GM03348 (cell line): ENCODE measurements around the gene SLC2A10.

Source experiments
- DNase-seq: peaks from one replicate; pipeline ENCODE4 v3.0.0; 2012; ENCODE audit warnings: low spot score

Gene SLC2A10

DNA sequence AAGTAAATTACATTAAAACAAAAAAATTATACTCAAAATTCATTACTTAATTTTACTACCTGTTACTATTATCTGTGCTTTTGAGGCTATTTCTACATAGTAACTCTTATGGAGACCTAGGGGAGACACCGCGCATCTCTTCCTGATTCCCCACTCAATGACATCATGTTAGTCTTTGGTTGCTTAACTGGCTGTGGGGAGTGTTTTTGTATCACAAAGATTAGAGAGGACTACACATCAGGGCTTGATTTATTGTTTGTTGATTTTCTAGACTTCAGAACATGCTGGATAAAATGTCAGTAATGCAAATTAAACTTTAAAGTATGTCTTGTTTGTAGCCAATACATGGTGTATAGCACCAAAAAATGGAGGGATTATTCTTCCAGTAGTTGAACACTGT is 26.0 kb downstream of the SLC2A10 start:
- no peak for DNase-seq

DNA sequence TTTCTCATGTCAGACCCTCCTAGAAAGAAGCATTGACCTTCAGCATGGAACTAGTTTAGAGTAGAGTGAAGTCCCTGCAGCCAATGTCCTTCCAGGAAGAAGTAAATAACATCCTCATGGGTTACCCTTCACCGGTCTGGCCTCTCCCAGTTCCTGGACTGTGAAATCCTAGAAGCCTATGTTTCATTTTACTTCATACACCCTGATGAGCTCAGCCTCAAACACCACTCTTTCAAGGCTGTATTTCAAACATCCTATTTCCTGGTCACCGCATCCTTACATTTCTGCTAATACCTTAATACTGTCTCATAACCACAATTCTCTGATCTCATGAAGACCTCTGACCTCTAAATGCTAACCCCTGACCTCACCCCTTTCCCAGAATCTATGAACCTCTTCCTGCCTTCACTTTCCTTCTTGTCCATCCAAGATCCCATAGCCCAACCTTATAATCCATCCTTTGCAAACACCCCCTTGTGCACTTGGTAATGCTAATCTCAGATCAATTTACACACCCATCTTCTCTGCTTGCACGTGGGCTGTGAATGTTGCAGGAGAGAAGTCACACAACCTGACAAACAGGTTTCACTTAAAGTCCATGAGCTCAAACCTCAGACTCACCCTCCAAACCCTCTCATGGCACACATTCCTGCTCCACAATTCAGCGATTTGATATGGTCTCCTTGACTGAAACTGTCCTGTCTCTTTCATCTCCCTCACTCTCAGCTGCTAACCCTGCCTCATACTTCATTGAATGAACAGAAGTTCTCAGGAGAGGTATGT is 30.2 kb downstream of the SLC2A10 start:
- DNase-seq = no peak

DNA sequence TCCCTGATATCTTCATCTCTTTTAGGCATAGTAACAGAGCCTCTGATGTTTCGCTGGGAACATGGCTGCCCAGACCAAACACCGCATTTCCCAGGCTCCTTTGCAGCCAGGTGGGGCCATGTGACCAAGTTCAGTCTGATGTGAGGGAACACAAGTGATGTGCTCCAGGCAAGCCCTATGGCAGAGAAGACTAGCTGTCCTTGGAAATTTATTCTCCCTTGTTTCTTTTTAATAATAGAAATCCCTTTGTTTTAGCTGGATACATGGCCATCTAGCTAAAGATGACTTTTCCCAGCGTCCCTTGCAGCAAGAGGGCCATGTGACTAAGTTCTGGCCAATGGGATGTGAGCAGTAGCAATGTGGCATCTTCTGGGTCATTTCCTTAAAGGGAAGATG is 30.8 kb downstream of the SLC2A10 start:
- DNase-seq = no peak

DNA sequence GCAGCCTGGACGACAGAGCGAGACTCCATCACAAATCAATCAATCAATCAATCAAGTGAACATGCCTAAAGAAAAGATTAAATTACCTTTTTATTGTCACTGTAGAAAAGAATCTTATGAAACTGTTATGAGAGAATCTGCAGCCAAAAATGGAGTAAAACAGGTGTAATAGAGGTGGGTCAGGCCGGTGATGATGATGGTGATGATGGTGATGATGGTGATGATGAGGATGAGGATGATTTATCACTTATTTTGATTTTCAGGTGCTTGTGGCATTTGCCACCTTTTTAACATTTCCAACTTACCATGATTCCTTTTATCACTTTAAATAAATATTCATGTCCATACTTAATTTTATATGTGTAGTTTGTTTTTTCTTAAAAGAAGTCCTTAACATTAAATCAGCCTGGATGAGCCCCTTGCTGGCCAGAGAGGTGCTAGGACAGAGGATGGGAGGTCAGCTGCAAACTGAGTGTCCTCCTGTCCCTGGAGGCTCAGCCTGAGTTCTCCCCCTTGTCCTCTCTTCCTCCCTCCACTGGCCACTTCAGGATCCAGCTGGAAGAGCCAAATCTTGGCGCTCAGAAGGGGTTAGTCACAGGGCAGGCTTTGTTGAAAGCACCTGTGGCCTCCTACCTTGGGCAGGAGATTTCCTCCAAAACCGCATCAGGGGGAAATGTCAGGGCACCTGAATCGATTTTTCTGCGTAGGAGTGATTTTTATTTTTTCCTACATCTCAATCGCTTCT is 32.6 kb downstream of the SLC2A10 start:
- no peak for DNase-seq

DNA sequence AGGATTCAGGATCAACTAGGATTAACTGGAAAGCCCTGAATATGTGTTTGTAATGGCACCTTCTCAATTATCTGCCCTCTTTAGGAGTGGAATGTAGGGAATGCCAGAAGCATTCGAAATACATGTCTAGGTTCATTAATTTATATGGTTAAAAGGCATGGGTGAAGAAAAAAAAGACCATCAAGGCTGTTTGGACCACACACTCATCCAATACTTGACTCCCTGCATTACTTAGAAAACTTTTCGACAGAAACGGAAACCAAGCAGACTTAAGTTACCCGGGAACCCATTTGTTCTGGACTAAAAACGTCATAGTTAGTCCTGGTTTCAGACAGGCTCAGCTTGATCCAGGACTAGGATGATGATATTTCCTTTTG is 33.2 kb downstream of the SLC2A10 start:
- DNase-seq = no peak

DNA sequence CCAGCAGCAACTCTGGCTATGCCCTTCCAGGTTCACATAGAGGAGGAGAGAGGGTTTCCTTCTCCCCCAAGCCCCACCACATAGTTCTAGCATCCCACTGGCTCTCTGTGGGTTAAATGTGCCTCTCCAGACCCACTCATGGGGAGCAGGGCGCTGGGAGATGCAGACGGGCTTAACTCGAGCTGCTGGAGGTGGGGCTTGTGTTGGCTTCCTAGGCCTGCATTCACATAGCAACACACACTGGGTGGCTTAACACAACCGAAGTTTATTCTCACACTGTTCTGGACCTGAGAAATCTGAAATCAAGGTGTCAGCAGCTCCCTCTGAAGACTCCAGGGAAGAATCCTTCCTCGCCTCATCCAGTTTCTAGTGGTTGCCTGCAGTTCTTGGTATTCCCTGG is 33.6 kb downstream of the SLC2A10 start:
- DNase-seq = no peak

DNA sequence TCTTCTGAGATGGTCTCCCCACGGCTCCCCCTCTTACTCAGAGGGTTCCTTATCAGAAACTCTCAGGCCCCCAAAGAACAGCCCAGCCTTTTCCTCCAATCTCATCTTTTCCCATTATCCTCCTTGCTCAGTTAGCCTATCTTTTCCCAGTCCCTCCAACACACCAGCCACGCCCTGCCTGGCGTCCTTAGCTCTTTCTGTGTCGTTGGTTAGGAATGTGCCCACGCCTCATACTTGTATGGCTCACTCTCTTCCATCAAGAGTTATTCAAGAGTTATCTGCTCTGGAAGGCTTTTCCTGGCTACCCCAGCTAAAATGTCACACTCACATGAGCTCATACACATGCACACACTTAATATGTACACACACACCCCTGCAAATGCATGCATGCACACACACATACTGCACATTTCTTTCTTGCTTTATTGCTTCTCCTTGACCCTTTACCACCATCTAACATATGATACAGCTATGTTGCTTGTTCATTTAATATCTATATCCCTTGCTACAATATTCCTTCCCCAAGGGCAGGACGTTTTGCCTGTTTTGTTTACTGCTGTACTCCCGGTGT is 37.6 kb downstream of the SLC2A10 start:
- DNase-seq = peak; percentile 68

DNA sequence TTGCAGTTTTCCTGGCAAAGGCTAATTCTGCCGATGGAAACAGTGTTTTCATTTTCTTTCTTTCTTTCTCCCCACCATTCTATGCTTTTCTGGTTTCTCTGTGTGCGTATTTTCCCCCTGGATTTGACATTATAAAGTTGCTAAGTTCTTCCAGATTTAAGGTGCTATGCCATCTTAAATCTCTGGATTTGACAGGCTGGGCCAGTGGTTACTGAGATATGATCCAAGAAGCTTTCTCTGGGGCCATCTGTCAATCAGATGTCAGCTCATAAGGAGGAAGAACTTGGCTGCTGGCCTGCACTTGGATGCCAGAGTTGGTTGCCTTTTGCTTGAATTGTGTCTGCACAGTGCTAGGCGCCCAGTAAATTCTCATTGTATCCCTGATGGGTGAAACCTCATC is 39.7 kb downstream of the SLC2A10 start:
- DNase-seq = no peak

DNA sequence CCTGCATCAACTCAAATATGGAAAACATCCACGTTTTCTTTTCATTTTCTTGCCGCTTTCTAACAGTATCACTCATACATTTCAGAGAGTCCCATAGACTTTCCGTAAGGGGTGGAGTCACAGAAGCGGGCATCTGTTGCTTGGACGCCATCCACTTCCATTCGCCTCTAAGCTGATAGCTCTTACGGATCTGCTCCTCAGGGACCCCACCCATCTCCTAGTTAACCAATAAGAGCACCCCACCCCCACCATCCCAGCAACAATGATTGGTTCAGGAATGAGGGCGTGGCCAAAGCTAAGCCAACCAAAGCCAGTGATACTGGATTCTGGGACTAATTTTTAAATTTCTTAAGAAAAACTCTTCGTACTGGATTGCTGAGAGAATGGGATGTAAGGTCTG is 42.4 kb downstream of the SLC2A10 start:
- peak; percentile 95 for DNase-seq

DNA sequence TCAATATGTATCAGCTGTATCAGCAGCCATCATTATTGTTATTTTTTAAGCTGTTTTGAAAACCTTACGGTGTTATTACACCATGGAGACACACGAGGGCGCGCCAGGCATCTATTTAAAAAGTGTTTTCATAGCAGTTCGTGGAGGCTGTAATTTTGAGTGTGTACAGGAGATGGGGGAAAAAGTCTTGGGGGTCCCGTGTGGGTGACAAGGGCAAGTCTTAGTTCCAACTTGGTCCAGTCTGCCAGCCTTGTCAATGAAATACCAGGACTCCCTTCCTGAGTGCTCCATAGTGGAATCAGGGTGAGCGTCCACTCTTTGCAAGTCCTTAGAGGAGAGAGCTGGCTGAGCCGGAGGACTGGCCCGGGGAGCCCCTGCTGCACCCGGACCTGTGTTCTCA is 43.3 kb downstream of the SLC2A10 start:
- DNase-seq = peak; percentile 65

DNA sequence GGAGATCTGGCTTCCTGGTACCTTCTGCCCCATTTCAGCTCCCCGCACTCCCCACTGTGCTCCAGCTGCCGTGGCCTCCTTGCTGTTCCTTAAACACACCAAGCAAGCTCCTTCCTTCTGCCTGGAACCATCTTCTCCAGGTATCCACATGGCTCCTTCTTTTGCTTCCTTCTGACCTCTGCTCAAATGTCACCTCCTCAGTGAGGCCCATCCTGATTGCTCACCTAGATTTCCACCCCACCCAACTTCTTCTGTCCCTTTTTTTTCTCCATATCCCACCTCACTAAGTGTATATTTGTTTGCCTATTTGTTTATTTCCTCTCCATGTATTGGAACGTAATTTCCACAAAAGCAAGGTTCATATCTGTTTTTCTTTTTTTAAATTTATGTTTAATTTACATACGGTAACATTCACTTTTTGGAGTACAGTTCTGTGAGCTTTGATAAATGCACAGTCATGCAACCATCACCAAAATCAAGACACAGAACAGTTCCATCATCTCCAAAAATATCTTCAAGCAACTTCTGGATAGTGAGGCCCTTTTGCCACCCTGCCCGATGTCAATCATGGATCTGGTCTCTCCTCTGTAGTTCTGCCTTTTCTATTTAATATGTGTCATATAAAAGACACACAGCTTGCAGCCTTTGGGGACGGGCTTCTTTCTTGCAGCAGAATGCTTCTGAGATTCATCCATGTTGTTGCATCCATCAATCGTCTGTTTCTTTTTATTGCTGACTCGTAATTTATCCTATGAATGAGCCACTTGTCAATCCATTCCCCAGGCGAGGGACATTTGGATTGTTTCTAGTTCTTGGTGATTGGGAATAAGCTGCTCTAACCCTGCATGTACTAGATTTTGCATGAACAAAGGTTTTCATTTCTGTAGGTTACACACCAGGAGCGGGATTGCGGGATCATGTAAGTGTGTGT is 46.3 kb downstream of the SLC2A10 start:
- DNase-seq = no peak

DNA sequence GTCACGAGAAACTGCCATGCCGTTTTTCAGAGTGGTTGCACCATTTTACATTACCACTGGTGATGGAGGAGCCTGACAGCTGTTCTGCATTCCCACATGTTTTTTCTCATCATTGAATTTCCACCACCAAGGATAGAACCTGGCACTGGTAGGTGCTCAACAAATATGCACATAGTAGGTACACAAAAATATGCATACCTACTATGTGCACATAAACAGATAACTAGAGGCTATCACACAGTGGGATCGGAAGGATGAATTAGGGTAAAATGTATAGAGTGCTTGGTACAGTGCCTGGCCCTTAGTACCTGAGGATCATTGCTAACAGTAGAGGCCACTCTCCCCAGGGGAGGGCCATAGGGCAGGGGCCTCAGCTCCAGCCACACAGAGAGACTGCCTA is 47.0 kb downstream of the SLC2A10 start:
- DNase-seq = no peak

DNA sequence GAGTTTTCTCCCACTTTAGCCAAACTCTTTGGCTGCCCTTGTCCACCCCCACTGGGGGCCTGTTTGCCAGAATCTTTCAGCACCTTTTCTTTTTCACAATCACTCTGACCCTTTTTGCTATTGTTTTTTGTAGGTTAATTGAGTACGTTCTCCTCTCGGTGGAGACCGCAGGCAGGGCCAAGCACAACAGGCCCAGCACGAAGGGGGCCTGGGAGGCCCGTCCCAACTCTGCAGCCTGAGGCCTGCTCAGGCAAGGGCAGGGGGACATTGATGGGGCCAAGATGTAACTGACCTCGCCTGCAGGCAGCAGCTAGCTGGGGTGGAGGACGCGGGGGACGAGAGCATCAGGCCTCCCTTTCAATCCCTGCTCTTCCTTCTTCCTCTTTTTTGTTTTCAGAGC is 47.7 kb downstream of the SLC2A10 start:
- DNase-seq = no peak

DNA sequence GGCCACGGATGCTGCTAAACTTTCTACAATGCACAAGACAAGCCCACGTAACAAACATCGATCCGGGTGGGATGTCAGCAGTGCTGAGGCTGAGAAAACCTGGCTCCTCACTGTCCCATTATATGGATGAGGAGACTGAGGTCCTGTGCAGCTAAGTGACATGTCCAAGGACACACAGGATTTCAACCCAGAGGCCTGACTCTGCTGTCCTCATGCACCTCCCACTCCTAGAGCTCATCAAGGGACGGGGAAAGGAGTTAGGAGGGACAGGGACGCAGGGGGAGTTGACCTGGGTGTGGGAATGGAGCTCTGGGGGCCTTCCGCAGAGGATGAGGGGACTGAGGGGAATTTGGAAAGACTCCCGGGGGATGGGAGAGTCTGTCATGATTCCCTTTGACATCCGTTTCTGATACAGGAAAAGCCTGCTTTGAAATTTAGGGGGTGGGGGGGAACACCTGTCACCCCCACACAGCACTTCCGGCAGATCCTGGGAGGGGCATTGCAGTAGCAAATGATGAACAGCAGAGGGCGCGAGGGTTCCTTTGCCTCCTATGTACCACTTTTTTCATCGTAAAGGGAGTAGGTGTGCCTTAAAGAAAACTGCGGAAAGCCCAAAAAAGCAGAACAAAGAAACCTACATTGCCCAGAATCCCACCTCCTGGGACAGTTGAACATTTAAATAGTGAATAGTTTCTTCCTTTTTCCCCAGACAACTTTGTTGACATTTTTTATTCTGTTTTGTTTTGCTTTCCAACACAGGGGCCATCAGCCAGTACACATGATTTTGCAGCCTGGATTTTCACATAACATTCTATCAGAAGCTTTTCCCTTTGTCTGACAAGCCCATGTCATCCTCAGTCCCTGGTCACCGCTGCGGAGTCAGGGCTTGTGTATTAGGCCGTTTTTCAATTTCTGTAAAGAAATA is 48.6 kb downstream of the SLC2A10 start:
- DNase-seq = peak; percentile 80

DNA sequence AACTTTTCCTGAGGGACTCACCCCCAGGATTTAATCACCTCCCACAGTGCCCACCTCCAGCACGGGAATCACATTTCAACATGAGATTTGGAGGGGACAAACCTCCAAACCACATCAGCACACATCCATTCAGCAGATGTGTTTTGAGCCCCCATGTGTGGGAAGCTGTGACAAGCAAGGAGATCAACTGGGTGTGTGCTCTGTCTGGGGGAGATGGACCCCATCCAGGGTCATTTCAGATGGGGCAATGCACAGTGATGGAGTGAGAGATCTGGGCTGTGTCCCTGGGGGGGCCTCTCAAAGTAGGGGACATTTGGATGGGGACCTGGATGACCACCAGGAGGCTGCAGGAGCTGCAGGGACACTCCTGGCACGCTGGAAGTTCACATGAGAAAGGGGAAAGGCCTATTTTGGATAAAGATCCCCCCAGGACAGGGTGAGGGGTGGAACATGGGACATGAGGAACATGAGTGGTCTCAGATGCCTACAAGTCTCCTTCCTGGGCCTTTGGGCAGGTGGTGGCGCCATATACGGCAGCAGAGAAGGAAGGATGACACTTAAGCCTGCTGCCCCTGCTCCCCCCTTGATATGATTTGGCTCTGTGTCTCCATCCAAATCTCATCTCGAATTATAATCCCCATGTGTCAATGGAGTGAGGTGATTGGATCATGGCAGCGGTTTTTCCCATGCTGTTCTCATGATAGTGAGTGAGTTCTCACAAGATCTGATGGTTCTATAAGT is 49.6 kb downstream of the SLC2A10 start:
- no peak for DNase-seq

DNA sequence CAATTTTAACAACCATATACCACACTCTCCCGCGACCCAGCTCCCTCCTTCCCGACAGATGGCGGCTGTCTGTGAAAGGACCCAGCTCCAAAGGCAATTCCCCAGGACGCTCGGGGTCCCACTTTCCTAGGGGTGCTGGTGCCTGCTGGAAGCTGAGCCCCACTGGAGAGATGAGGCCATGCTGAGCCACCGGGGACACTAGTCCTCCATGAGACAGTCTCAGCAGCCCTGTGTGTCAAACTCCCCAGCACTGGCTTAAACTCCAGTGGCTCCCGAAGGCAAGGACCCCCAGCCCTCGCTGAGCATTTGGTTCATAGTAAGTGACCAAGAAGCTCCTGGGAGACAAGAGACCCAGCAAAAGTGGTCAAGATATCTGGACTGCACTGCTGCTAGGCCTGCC is 52.1 kb downstream of the SLC2A10 start:
- DNase-seq = no peak

DNA sequence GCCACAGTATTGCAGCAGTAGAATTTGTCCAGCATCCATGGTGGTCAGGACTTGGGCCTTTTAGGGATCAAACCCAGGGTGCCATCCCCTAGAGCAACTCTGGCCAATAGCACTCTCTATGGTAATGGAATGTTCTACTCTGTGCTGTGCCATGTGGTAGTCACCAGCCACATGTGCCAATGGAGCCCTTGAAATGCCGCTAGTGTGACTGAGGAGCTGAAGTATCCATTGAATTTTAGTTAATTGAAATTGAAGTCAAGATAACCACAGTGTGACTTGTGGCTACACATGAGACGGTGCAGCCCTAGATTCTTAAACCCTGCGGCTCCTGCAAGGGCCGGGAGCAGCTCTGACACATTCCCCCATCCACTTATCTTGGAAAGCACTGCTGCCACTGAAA is 54.6 kb downstream of the SLC2A10 start:
- no peak for DNase-seq

DNA sequence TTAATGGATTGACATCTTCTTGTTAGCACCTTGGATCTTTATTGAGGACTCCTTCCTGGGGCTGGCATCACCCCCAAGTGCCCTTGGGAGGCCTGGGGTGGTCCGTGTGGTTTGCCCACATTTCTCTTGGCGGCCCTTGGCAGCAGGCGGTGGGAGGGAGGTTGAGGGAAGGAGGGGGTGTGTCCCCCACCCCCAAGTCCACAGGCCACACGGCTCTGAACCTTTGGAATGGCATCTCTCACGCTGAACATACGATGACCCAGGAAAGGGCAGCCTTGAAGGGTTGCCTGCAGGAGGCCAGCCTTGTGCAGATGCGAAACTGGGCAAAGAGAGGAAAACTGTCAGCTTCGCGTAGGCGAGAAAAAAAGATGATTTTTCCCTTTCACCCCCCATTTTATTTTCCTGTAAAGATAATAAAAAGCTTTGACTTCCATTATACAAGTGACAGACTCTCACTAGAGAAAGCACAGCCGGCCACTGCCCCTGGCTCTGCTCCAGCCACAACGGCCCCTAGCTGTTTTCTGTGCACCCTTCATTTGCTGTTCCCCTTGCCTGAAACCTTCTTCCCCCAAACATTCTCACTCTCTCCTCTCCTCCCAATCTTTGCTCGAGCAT is 56.2 kb downstream of the SLC2A10 start:
- no peak for DNase-seq

DNA sequence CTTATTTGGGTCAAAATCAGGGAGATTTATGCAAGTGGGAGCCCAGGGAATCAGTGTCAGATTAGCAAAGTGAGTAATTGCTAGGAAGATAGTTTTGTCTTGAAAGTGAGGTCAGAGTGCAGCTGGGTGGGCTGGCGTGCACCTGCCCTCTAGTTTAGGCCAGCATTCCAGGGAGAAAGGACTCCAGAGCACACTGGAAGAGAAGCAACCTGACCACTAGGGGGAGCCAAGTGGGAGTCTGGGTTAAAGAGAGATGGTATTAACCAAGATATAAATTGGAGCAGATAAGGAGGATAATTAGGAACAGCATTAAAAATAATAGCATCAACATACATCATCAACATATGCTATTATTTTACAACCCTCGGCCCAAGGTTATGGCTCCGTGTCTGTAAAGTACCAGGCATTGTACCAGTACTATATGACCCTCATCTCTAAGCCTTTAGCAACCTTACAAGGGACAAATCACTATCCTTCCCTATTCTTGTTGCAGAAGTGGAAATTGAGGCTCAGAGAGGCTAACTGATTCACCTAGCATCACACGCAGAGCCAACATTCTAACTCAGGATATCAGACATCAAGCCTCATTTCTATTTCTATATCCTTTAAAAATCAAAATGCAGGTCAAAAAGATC is 57.8 kb downstream of the SLC2A10 start:
- DNase-seq = peak; percentile 66
